ENCODE measurements around the gene MSH6.

The MSH6 gene

GRCh38 chr2:47842846-47843245 lies 59.9 kb downstream of the MSH6 start:
- Histone ChIP-seq H3K27me3 (ENCODE audit: insufficient read depth, low read length, poor library complexity, severe bottlenecking) (no peaks in the 10 kb centered on the region), H3F3A (ENCODE audit: low read depth) (no peaks in the 10 kb centered on the region), H3K4me2 (ENCODE audit: low read depth, low read length, poor library complexity, severe bottlenecking) (no peak overlapping the region), H3K9me2 (replicated peaks; ENCODE audit: low read depth, low read length) (no peaks in the 10 kb centered on the region), H4K20me1 (ENCODE audit: insufficient read depth, low read length, poor library complexity, severe bottlenecking) (peaks cover 45% of the 10 kb centered on the region), H2AFZ (ENCODE audit: low read length) (no peak overlapping the region), H3K9me3 (ENCODE audit: insufficient read depth, low read depth, low read length) (no peaks in the 10 kb centered on the region), H3K36me3 (ENCODE audit: insufficient read depth, low read length) (peaks cover 24% of the 10 kb centered on the region), H3K9ac (ENCODE audit: low read depth, low read length, poor library complexity, severe bottlenecking) (no peak overlapping the region), H3K4me3 (ENCODE audit: low read length, poor library complexity, severe bottlenecking) (no peak overlapping the region), H3K4me1 (ENCODE audit: insufficient read depth, low read length, poor library complexity, severe bottlenecking) (no peaks in the 10 kb centered on the region), H3K79me2 (ENCODE audit: insufficient read depth, low read length) (peaks cover 84% of the 10 kb centered on the region)
- no peak for TF ChIP-seq EZH2phosphoT487 (IDR thresholded peaks at IDR 0.05; ENCODE audit: borderline replicate concordance)
- TF ChIP-seq CTCF (conservative IDR thresholded peaks at IDR 0.05; ENCODE audit: low read length) = no peak

GRCh38 chr2:47843407-47843806 lies 60.5 kb downstream of the MSH6 start:
- H3K4me2 ChIP-seq (ENCODE audit: low read depth, low read length, poor library complexity, severe bottlenecking) = no peak overlapping the region

GRCh38 chr2:47844162-47844561 lies 61.2 kb downstream of the MSH6 start:
- H2AFZ ChIP-seq (ENCODE audit: low read length) = no peak overlapping the region
- no peaks in the 10 kb centered on the region for H3K9me2 ChIP-seq (replicated peaks; ENCODE audit: low read depth, low read length)
- no peak overlapping the region for H3K4me2 ChIP-seq (ENCODE audit: low read depth, low read length, poor library complexity, severe bottlenecking)
- H3K79me2 ChIP-seq (ENCODE audit: insufficient read depth, low read length) = peaks cover 91% of the 10 kb centered on the region
- no peak overlapping the region for H3K9ac ChIP-seq (ENCODE audit: low read depth, low read length, poor library complexity, severe bottlenecking)
- no peak for TF ChIP-seq EZH2phosphoT487 (IDR thresholded peaks at IDR 0.05; ENCODE audit: borderline replicate concordance)
- TF ChIP-seq CTCF (conservative IDR thresholded peaks at IDR 0.05; ENCODE audit: low read length) = no peak
- H3F3A ChIP-seq (ENCODE audit: low read depth) = no peaks in the 10 kb centered on the region
- no peaks in the 10 kb centered on the region for H3K4me1 ChIP-seq (ENCODE audit: insufficient read depth, low read length, poor library complexity, severe bottlenecking)
- no peaks in the 10 kb centered on the region for H3K27me3 ChIP-seq (ENCODE audit: insufficient read depth, low read length, poor library complexity, severe bottlenecking)
- peaks cover 11% of the 10 kb centered on the region; the same call in 1 of the 2 replicates for H3K36me3 ChIP-seq (ENCODE audit: insufficient read depth, low read length)
- peaks cover 53% of the 10 kb centered on the region for H4K20me1 ChIP-seq (ENCODE audit: insufficient read depth, low read length, poor library complexity, severe bottlenecking)
- H3K9me3 ChIP-seq (ENCODE audit: insufficient read depth, low read depth, low read length) = no peaks in the 10 kb centered on the region
- no peak overlapping the region for H3K4me3 ChIP-seq (ENCODE audit: low read length, poor library complexity, severe bottlenecking)

More at GRCh38 chr2:47843407-47843806, 60.5 kb downstream of the MSH6 start:
- Histone ChIP-seq H3K9ac (ENCODE audit: low read depth, low read length, poor library complexity, severe bottlenecking) (no peak overlapping the region), H3K9me2 (replicated peaks; ENCODE audit: low read depth, low read length) (no peaks in the 10 kb centered on the region), H4K20me1 (ENCODE audit: insufficient read depth, low read length, poor library complexity, severe bottlenecking) (peaks cover 48% of the 10 kb centered on the region), H3K4me1 (ENCODE audit: insufficient read depth, low read length, poor library complexity, severe bottlenecking) (no peaks in the 10 kb centered on the region), H3K36me3 (ENCODE audit: insufficient read depth, low read length) (peaks cover 18% of the 10 kb centered on the region), H3K4me3 (ENCODE audit: low read length, poor library complexity, severe bottlenecking) (no peak overlapping the region), H3K9me3 (ENCODE audit: insufficient read depth, low read depth, low read length) (no peaks in the 10 kb centered on the region), H2AFZ (ENCODE audit: low read length) (no peak overlapping the region), H3K79me2 (ENCODE audit: insufficient read depth, low read length) (peaks cover 89% of the 10 kb centered on the region), H3K27me3 (ENCODE audit: insufficient read depth, low read length, poor library complexity, severe bottlenecking) (no peaks in the 10 kb centered on the region), H3F3A (ENCODE audit: low read depth) (no peaks in the 10 kb centered on the region)
- TF ChIP-seq CTCF (conservative IDR thresholded peaks at IDR 0.05; ENCODE audit: low read length) (no peak), EZH2phosphoT487 (IDR thresholded peaks at IDR 0.05; ENCODE audit: borderline replicate concordance) (no peak)
